Activated T-cell treated with anti-CD3 and anti-CD28 coated beads, Interleukin-2, amount 50 U/mL, for 4 hours (primary cell): ENCODE results near the gene CHPF. TPM values are rescaled to one million over a fixed set of nuclear protein-coding genes. Genes with fewer than 3 reads are reported as not detected.

Source experiments
- ATAC-seq, 2 donors: fragments of 200-7000 bp; cut with Tn5 transposase; one replicate each; pipeline ENCODE4 v1.10.0; 2021
- DNase-seq: peaks from one replicate; pipeline ENCODE4 v3.0.0-alpha.2; 2020
- H3K27me3 Mint-ChIP-seq: one replicate; pipeline ENCODE4 v1.8.0; 2021; ENCODE audit warnings: low read depth, mixed read lengths
- H3K36me3 Mint-ChIP-seq: one replicate; pipeline ENCODE4 v1.8.0; 2022; ENCODE audit warnings: mixed read lengths; ENCODE audit not compliant: insufficient read depth
- H3K4me1 Mint-ChIP-seq: one replicate; pipeline ENCODE4 v1.8.0; 2021; ENCODE audit warnings: low read depth, mixed read lengths
- H3K4me3 Mint-ChIP-seq: one replicate; pipeline ENCODE4 v1.8.0; 2021; ENCODE audit warnings: mild to moderate bottlenecking, moderate library complexity, mixed read lengths
- H3K9me3 Mint-ChIP-seq: one replicate; pipeline ENCODE4 v1.8.0; 2021; ENCODE audit warnings: mixed read lengths
- total RNA-seq, 3 donors: library from RNA; stranded (reverse); gene quantifications; one replicate each; pipeline ENCODE4 v1.2.1, GENCODE V29; 2021

Gene CHPF
- total RNA-seq, 3 donors from 2014 or later: 38.3 to 42.0 (median 40.3) TPM

DNA sequence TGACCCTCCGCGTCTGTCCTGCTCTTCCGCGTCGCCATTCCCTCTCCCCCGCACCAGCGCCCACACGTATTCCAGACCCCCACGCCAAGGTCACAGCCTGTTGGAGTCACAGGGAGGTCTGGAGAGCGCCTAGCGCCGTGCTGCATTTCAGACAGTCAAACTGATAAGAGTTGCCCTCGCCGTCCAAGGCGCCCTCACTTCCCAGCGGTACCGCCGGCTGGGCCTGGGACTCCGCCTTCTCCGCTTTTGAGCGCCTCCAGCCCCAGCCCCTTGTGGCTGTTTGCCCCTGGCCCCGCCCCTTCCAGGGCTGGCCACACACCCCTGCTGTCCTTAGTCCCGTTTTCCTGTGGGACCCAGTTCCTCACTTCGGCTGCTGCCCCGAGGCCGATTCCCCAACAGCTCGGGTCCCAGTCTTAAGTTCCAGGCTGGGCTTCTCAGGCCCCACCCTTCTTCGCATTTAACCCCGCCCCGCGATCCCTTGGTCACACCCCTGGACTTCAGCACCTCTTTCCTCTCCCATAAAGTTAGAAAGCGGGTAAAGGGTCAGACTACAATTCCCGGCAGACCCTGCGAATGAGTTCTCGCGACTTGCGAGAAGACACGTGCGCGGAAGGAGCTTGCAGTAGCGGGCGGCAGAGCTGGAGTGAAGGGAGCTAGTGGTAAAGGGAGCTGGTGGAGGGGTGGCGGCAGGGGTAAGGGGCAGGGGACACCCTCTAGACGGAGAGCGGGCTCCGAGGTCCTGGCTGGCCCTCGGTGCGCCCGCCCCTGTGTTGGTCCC lies 45.1 kb downstream of the CHPF start, which contains the start of gene GMPPA:
Gene GMPPA (plus strand): TSS at position 612 of the 778 bp plus-strand sequence. CDS start 1,085 bp downstream, outside the sequence.
- DNase-seq (peak; percentile 88), ATAC-seq (peak; percentile 94 to 96)
- Mint-ChIP-seq H3K4me3 (peak within 1 kb of the TSS; percentile 98), H3K36me3 (peaks cover 11% of the 10 kb centered on the region), H3K4me1 (peaks cover 31% of the 10 kb centered on the region), H3K9me3 (no peaks in the 10 kb centered on the region), H3K27me3 (peaks cover 41% of the 10 kb centered on the region)

DNA sequence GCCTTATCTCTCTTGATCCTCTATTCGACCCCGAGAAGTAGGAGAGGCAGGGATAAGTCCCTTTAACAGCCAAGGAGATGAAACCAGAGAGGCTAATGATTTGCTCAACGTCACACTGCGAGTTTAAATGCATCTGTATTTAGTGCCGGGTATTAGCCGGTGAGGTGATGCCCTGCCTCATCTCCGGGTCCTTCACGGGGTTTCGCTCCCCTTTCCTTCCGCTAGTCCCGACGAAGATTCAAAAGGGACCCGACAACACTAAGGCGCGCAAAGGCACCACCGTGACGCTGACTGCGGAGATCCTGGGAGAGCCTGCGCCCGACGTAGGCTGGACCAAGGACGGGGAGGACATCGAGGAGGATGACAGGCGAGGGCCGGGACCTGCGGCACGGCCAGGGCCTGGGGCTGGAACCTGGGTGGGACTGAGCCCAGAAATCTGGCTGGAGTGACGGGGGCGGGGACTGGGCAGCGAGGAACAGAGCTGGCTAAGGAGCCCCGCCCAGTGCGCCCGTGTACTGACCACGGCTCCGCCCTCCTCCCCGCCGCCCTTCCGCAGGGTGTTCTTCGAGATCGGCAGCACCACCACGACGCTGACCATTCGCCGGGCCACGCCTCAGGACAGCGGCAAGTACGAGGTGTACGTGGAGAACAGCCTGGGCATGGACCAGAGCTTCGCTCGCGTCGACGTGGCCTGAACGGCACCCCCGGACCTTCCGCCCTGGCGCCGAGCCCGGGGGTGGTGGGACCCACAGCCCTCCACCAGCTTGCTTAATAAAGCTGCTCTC lies 45.9 kb downstream of the CHPF start:
- H3K9me3 Mint-ChIP-seq: no peaks in the 10 kb centered on the region

DNA sequence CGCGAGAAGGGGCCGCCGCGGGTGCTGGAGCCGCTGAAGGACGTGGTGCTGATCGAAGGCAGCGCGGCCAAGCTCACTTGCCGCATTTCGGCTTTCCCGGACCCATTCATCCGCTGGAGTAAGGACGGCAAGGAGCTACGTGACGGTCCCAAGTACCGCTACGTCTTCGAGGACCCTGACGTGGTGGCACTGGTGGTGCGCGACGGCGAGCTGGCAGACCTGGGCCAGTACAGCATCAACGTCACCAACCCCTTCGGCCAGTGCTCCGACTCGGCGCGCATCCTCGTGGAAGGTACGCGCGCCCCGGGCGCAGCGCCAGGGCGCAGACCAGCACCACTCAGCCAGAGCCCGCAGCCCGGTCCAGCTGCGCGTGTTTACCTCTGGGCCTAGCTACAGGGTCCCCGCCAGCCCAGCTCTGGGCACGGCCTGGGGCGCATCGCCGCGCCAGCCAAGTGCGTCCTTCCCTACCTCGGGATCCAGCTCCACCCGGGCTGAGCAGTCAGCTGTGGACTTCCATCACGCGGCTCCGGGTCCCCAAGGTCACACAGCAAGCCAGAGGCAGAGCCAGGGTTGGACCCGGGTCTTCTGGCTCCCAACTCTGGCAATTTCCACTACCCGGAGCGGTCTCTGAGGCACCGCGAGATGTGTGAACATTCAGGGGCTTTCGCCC lies 46.6 kb downstream of the CHPF start:
- H3K4me3 Mint-ChIP-seq: peak overlapping the region; percentile 98
- H3K9me3 Mint-ChIP-seq: no peaks in the 10 kb centered on the region
- no peak for DNase-seq
- peaks cover 31% of the 10 kb centered on the region for H3K4me1 Mint-ChIP-seq
- H3K36me3 Mint-ChIP-seq: peaks cover 8% of the 10 kb centered on the region
- no peak for ATAC-seq
- H3K27me3 Mint-ChIP-seq: peaks cover 50% of the 10 kb centered on the region

More for the DNA sequence above, 45.9 kb downstream of the CHPF start:
- no peak for DNase-seq
- peaks cover 49% of the 10 kb centered on the region for H3K27me3 Mint-ChIP-seq
- H3K36me3 Mint-ChIP-seq: peaks cover 9% of the 10 kb centered on the region
- ATAC-seq: peak in 1 of 2 donors; percentile 6
- peak overlapping the region; percentile 98 for H3K4me3 Mint-ChIP-seq
- H3K4me1 Mint-ChIP-seq: peaks cover 31% of the 10 kb centered on the region

DNA sequence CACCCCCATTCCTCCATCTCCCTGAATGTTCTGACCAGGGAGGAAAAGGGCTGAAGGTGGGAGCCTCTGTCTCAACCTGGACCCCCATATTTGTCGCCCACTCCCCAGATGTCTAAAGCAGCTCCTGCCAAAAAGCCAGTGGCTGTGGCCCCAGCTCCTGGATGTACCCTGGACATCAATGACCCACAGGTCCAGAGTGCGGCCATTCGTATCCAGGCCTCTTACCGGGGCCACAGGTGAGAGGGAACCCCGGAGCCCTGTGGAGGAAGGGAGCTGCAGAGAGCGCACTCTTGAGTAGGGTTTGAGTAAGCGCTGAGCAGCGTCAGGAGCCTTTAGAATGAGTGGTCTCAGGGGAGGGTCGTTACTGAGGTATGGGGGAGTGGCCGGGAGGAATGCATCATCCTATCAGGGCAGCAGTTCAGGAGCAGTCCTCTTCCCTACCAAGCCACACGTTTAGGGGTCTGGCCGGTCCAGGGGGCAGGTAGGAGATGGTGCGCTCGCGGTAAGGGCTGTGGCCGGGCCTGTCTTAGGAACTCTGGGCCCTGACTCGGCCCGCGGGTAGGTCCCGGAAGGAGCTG lies 47.3 kb downstream of the CHPF start:
- H3K36me3 Mint-ChIP-seq: peaks cover 6% of the 10 kb centered on the region
- H3K4me1 Mint-ChIP-seq: peaks cover 31% of the 10 kb centered on the region
- no peak for ATAC-seq
- DNase-seq: no peak
- peaks cover 54% of the 10 kb centered on the region for H3K27me3 Mint-ChIP-seq
- no peaks in the 10 kb centered on the region for H3K9me3 Mint-ChIP-seq
- peak overlapping the region; percentile 98 for H3K4me3 Mint-ChIP-seq

DNA sequence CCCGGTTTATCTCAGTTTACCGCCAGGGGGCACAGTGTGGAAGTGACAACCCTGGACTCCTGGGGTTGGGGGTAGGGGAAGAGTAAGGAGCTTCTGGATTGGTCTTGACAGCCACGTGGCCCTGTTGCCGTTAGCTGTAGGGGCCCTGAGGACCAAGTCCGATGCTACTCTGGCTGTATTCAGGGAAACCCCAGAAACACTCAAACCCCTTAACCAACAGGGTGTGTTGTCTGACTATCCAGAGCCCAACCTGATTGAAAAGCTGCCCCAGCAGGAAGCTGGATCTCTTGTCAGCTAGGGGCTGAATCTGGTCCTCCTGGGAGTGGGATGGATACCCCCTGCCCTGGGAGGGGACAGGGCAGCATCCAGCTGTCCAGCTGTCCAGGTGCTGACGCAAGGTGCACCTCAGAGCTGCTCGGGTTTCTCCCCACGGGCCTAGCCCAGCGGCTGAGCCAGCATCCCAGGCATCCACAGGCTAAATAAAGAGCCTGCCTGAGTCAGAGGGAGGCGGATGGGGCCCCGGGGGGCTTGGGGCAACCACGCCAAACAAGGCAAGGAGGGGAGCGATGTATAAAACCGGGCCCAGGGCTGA lies 48.0 kb downstream of the CHPF start:
- Mint-ChIP-seq H3K27me3 (peaks cover 54% of the 10 kb centered on the region), H3K4me1 (peaks cover 31% of the 10 kb centered on the region), H3K4me3 (no peak overlapping the region), H3K36me3 (peaks cover 6% of the 10 kb centered on the region), H3K9me3 (no peaks in the 10 kb centered on the region)
- DNase-seq: peak; percentile 45
- peak in 1 of 2 donors; percentile 16 for ATAC-seq

DNA sequence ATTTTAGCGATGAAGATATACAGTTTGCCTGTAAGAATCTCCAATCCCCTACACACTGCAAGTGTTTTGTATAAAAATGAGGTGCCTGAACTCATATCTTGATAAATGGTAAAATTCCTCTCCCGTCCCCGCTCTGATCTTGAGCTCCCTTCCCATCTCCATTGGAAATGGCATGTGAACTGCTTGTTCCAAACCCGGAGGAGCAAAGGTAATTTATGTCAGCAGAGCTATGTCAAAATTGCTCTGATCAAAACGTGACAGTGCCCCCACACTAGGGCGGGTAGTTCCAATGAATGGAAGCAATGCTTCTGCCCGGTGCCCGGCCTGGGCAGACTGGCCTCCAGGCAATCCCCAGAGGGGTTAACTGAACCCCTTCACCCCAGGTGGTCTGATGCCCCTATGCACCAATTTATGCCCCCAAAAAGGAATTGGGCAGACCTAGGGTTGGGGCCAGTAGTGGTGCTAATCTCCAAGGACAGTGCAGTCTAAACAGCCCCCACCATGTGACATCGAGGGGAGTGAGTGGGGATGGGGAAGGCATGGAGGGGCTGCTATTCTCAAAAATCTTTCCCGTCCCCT lies 48.6 kb downstream of the CHPF start:
- peaks cover 54% of the 10 kb centered on the region for H3K27me3 Mint-ChIP-seq
- peaks cover 6% of the 10 kb centered on the region for H3K36me3 Mint-ChIP-seq
- DNase-seq (no peak), ATAC-seq (no peak)
- peaks cover 28% of the 10 kb centered on the region for H3K4me1 Mint-ChIP-seq
- no peaks in the 10 kb centered on the region for H3K9me3 Mint-ChIP-seq
- H3K4me3 Mint-ChIP-seq: no peak overlapping the region

DNA sequence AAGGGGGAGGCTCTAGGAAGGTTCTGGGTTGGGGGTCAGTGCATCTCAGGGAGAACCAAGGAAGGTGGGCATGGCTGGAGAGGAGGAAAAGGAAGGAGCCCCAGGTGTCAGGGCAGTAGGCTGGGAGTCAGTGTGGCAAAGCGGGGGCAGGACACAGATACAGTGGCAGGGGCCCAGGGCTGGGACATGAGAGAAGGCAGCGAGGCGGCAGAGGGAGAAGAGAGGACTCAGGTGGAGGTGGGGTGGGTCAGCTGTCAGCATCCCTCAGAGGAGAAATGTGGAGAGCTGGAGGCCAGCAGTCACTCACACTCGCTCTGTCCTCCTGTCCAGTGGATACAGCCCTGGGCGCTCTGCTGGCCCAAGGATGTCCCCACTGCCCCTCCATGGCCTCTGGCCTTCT lies 50.5 kb downstream of the CHPF start:
- Mint-ChIP-seq H3K4me1 (peaks cover 9% of the 10 kb centered on the region), H3K4me3 (no peak overlapping the region), H3K9me3 (no peaks in the 10 kb centered on the region), H3K36me3 (no peaks in the 10 kb centered on the region), H3K27me3 (peaks cover 51% of the 10 kb centered on the region)
- ATAC-seq (no peak), DNase-seq (no peak)

DNA sequence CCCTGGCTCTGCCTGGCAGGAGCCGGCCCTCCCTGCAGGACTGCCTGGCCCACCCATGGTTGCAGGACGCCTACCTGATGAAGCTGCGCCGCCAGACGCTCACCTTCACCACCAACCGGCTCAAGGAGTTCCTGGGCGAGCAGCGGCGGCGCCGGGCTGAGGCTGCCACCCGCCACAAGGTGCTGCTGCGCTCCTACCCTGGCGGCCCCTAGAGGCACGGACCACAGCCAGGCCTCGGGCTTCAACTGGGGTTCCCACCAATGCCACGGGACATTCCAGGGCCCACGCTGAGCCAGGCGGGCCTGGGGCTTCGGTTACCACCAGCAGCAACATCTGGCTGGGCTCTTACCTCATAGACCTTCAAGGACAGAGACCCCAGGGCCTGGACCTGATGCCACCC lies 51.0 kb downstream of the CHPF start:
- H3K27me3 Mint-ChIP-seq: peaks cover 55% of the 10 kb centered on the region

DNA sequence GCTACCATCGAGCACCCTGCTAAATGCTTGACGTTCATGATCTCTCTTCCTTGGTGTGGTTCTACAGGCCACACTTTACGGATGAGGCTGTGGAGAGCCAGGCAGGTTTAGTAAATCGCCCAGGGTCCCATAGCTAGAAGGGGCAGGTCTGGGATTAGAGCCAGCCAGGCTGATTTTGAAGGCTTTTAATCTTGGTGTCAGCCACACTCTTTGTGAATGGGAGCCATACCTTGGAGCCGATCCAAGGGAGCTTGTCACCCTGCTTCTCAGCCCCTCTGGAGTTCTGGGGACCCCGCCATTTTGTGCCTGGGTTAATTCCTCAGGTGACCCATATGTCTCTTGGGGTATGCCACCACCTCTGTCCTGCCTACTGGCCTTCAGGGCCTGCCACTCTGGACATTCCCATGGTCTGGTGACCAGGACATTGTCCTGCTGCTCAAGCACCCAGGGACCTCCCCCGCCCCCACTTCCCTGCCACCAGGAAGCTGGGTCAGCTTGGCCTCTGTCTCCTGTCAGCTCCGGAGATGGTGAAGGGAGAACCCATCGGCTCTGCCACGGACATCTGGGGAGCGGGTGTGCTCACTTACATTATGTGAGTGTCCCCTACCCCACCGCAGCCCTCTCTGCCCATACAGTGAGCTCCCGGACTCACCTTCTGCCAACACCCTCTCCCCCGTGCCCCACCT lies 52.2 kb downstream of the CHPF start:
- Mint-ChIP-seq H3K4me1 (peaks cover 1% of the 10 kb centered on the region), H3K4me3 (no peak overlapping the region), H3K36me3 (no peaks in the 10 kb centered on the region), H3K27me3 (peaks cover 56% of the 10 kb centered on the region), H3K9me3 (no peaks in the 10 kb centered on the region)
- DNase-seq (no peak), ATAC-seq (no peak)

More for the DNA sequence above, 51.0 kb downstream of the CHPF start:
- H3K9me3 Mint-ChIP-seq: no peaks in the 10 kb centered on the region
- H3K36me3 Mint-ChIP-seq: no peaks in the 10 kb centered on the region
- no peak overlapping the region for H3K4me3 Mint-ChIP-seq
- DNase-seq: no peak
- peaks cover 8% of the 10 kb centered on the region for H3K4me1 Mint-ChIP-seq
- no peak for ATAC-seq

DNA sequence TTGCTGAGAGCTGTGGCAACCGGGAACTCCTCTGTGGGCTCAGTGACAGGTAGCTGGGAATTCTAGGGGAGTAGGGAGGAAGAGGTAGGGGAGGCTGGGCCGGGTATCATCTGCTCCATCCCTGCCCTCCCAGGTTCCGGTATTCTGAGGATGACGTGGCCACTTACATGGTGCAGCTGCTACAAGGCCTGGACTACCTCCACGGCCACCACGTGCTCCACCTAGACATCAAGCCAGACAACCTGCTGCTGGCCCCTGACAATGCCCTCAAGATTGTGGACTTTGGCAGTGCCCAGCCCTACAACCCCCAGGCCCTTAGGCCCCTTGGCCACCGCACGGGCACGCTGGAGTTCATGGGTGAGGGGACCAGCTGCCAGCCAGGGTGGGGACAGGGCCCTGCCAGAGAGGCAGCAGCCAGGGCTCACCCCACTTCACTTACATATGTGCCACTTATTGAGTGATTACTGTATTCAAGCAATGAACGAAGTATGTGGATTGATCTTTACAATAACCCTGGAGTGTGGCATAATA lies 52.9 kb downstream of the CHPF start:
- H3K36me3 Mint-ChIP-seq: no peaks in the 10 kb centered on the region
- no peak for ATAC-seq
- H3K27me3 Mint-ChIP-seq: peaks cover 58% of the 10 kb centered on the region
- H3K4me3 Mint-ChIP-seq: no peak overlapping the region
- H3K9me3 Mint-ChIP-seq: no peaks in the 10 kb centered on the region
- H3K4me1 Mint-ChIP-seq: no peaks in the 10 kb centered on the region
- DNase-seq: no peak

DNA sequence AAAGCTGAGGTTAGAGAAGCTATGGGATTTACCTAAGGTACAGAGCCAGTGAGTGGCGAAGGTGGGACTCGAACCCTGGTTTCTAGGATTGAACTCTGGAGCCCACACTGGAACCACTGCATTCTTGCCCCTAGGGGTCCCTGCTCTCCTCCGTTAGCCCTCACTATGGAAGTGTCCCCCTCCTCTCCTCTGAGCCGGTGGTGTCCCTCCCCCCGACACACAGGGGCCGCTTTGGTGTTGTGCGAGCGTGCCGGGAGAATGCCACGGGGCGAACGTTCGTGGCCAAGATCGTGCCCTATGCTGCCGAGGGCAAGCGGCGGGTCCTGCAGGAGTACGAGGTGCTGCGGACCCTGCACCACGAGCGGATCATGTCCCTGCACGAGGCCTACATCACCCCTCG lies 53.4 kb downstream of the CHPF start:
- no peaks in the 10 kb centered on the region for H3K36me3 Mint-ChIP-seq
- H3K4me1 Mint-ChIP-seq: no peaks in the 10 kb centered on the region
- no peak overlapping the region for H3K4me3 Mint-ChIP-seq
- H3K9me3 Mint-ChIP-seq: no peaks in the 10 kb centered on the region
- H3K27me3 Mint-ChIP-seq: peaks cover 58% of the 10 kb centered on the region
- DNase-seq: no peak
- no peak for ATAC-seq

DNA sequence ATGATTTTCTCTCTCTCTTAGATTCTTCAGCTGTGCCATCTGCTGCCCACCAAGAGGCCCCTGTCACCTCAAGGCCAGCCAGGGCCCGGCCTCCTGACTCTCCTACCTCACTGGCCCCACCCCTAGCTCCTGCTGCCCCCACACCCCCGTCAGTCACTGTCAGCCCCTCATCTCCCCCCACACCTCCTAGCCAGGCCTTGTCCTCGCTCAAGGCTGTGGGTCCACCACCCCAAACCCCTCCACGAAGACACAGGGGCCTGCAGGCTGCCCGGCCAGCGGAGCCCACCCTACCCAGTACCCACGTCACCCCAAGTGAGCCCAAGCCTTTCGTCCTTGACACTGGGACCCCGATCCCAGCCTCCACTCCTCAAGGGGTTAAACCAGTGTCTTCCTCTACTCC lies 54.3 kb downstream of the CHPF start:
- peaks cover 53% of the 10 kb centered on the region for H3K27me3 Mint-ChIP-seq
- H3K36me3 Mint-ChIP-seq: no peaks in the 10 kb centered on the region
- no peak overlapping the region for H3K4me3 Mint-ChIP-seq
- H3K4me1 Mint-ChIP-seq: no peaks in the 10 kb centered on the region
- ATAC-seq: no peak
- H3K9me3 Mint-ChIP-seq: no peaks in the 10 kb centered on the region
- no peak for DNase-seq
